Tibial artery (tissue), 4 donors: ENCODE results near the gene RILP.
A peak's percentile ranks its signal among the peaks of the same experiment; 100 is the strongest.
"Not testable (repeated sequence)": the region's sequence is repeated elsewhere in the genome, so short reads cannot be mapped to it uniquely, and the experiment has no call there.

Source experiments
- DNase-seq, 2 donors: peaks; one replicate each; pipeline ENCODE4 v3.0.0-alpha.2; 2019
- H3K27ac ChIP-seq, 2 donors: fragments of 200-600 bp; sonication (generic) in 1 of 2; 1 replicate in 1 of 2; 2 replicates in 1 of 2; pipeline ENCODE4 v1.5.1; 2018 to 2019; ENCODE audit warnings: mild to moderate bottlenecking in 1 of 2
- H3K27me3 ChIP-seq, 2 donors: fragments of 200-600 bp; sonication (generic) in 1 of 2; one replicate each; pipeline versions ENCODE4 v1.5.1 to v1.6.0; 2016 to 2019
- H3K36me3 ChIP-seq, 3 donors: fragments of 200-600 bp; sonication (generic) in 2 of 3; one replicate each; pipeline ENCODE4 v1.5.1; 2016 to 2019; ENCODE audit warnings: mild to moderate bottlenecking in 2 of 3
- H3K4me1 ChIP-seq, 4 donors: fragments of 200-600 bp; sonication (generic) in 2 of 4; 1 replicate in 3 of 4; 2 replicates in 1 of 4; pipeline ENCODE4 v1.5.1; 2016 to 2019
- H3K4me3 ChIP-seq, 2 donors: fragments of 200-600 bp; sonication (generic) in 1 of 2; 1 replicate in 1 of 2; 2 replicates in 1 of 2; pipeline ENCODE4 v1.5.1; 2018 to 2019; ENCODE audit warnings: mild to moderate bottlenecking in 2 of 2
- H3K9me3 ChIP-seq, 3 donors: fragments of 200-600 bp; sonication (generic) in 1 of 3; one replicate each; pipeline ENCODE4 v1.5.1; 2016 to 2019
- intact Hi-C: fragments of 100-400 bp; cut with DNase I; formaldehyde crosslinking; loops from one replicate; pipeline ENCODE4 v1.15.0; 2023; ENCODE audit warnings: low total_unique reads
- TF ChIP-seq, protein P1 (sequence below), 2 experiments: fragments of 200-600 bp in 1 of 2; fragments of 450-650 bp in 1 of 2; IDR thresholded peaks; one replicate each; pipeline ENCODE4 v1.5.1; 2017 to 2019; ENCODE audit warnings: antibody characterized with exemption in 2 of 2, mild to moderate bottlenecking in 1 of 2, moderate library complexity in 1 of 2

Gene RILP

DNA sequence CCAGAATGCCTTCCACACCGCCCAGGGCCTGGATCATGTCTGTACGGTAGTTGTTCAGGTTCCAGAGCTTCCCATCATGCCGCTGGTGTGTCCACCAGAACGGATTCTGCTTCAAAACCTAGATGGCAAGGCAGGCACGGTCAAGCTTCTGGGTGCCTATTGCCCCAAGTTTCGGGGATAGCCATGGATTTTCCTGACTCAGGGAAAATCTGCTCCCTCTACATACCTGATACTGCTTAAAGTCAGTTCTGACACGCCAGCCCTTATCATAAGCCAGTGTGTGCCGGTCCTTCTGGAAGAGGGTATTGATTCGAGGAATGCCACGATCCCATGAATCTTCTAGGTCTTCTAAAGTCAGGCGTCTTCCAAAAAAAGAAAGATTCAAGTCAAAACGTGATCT lies 11.4 kb upstream of the RILP start:
- no peak overlapping the region for H3K4me3 ChIP-seq
- intact Hi-C loops, result no loop called here
- no peak for DNase-seq
- H3K36me3 ChIP-seq, result peaks cover 84 to 99% (median 94%) of the 10 kb centered on the region in 3 donors
- no peaks in the 10 kb centered on the region for H3K4me1 ChIP-seq
- TF ChIP-seq, protein P1, sequence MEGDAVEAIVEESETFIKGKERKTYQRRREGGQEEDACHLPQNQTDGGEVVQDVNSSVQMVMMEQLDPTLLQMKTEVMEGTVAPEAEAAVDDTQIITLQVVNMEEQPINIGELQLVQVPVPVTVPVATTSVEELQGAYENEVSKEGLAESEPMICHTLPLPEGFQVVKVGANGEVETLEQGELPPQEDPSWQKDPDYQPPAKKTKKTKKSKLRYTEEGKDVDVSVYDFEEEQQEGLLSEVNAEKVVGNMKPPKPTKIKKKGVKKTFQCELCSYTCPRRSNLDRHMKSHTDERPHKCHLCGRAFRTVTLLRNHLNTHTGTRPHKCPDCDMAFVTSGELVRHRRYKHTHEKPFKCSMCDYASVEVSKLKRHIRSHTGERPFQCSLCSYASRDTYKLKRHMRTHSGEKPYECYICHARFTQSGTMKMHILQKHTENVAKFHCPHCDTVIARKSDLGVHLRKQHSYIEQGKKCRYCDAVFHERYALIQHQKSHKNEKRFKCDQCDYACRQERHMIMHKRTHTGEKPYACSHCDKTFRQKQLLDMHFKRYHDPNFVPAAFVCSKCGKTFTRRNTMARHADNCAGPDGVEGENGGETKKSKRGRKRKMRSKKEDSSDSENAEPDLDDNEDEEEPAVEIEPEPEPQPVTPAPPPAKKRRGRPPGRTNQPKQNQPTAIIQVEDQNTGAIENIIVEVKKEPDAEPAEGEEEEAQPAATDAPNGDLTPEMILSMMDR (IDR thresholded peaks at IDR 0.05), result no peak
- H3K27ac ChIP-seq, result no peak overlapping the region
- H3K27me3 ChIP-seq, result no peaks in the 10 kb centered on the region
- H3K9me3 ChIP-seq, result no peaks in the 10 kb centered on the region

DNA sequence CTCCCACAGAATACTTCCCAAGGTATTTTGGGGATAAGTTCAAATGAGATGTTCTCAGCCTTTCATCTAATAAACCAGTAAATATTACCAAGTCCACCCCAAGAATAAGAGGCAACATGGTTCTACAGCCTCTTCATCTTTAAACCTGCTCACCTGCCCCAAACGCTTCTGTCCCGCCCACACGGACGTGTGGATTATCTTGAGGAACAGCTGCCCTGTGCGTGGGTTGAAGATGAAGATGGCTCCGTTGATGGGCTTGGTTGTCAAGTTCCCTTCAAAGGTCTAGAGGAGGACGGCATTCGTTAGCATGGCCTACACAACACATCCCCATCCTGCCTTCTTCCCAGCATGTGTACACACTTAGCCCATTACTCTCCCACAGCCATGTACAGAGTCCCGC lies 8.4 kb upstream of the RILP start:
- Histone ChIP-seq H3K9me3 (no peaks in the 10 kb centered on the region), H3K27ac (no peak overlapping the region), H3K4me3 (no peak overlapping the region), H3K4me1 (no peaks in the 10 kb centered on the region), H3K36me3 (peaks cover 92 to 100% (median 100%) of the 10 kb centered on the region in 3 donors), H3K27me3 (no peaks in the 10 kb centered on the region)
- no peak for DNase-seq
- intact Hi-C loops, result loop anchor here (10.0 kb wide), 2 partner anchors 47 to 377 kb away; partner anchors contain the start of gene DPH1
- TF ChIP-seq, protein P1 (IDR thresholded peaks at IDR 0.05), result no peak

DNA sequence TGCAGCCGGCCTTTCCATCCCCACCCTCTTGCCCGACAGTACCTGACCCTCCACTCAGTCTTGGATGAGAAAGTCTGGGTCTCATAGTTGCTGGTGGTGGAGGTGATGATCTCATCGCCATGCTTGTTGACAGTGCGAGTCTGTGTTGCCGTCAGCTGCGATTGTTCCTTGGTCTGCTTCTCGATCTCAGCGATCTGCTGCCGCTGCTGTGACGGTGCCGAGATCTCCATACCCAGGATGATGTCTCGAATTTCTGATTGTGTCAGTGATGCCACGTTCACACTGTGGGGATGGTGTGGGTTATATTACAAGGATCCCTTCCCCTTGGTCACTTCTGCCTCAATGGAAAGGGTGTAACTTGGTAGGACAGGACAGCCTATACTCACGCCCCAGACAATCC lies 4.1 kb upstream of the RILP start:
- Histone ChIP-seq H3K4me3 (no peak overlapping the region), H3K27me3 (no peaks in the 10 kb centered on the region), H3K4me1 (peaks cover 0 to 19% (median 13%) of the 10 kb centered on the region in 4 donors), H3K36me3 (peaks cover 82 to 89% (median 83%) of the 10 kb centered on the region in 3 donors), H3K9me3 (no peaks in the 10 kb centered on the region), H3K27ac (no peak overlapping the region)
- intact Hi-C loops, result loop anchor here (10.0 kb wide), 2 partner anchors 51 to 381 kb away; partner anchors contain the start of gene DPH1
- TF ChIP-seq, protein P1 (IDR thresholded peaks at IDR 0.05), result no peak
- DNase-seq, result no peak

DNA sequence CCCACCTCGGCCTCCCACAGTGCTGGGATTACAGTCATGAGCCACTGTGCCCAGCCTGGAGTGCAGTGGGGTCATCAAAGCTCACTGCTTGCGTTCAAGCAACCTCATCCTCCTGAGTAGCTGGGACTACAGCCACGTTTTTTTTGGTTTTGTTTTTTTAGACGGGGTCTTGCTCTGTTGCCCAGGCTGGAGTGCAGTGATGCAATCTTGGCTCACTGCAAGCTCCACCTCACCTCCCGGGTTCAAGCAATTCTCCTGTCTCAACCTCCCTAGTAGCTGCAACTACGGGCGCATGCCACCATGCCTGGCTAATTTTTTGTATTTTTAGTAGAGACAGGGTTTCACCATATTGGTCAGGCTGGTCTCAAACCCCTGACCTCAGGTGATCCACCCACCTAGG lies 3.1 kb upstream of the RILP start:
- Histone ChIP-seq H3K4me1 (peaks cover 0 to 28% (median 21%) of the 10 kb centered on the region in 4 donors), H3K36me3 (peaks cover 73 to 80% (median 74%) of the 10 kb centered on the region in 3 donors)
- not testable (repeated sequence) for DNase-seq, H3K27ac ChIP-seq, H3K4me3 ChIP-seq, H3K27me3 ChIP-seq, H3K9me3 ChIP-seq
- intact Hi-C loops, result loop anchor here (10.0 kb wide), 2 partner anchors 52 to 382 kb away; partner anchors contain the start of gene DPH1

DNA sequence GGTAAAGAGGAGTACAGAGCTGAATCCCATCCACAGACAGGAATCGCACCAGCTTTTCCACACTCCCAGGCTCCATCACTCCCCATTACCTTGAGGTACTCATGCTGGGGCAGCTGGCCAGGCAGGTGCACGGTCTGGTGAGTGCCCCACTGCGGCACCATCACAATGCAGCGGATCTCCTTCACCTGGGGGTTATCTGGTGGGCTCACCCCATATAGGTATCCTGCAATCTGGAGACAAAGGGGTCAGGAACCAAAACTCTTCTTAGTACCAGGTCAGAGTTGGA lies 1.8 kb upstream of the RILP start:
- H3K27me3 ChIP-seq, result no peaks in the 10 kb centered on the region
- peak overlapping the region in 1 of 2 donors; percentile 95 for H3K27ac ChIP-seq
- peaks cover 0 to 34% (median 26%) of the 10 kb centered on the region in 4 donors for H3K4me1 ChIP-seq
- TF ChIP-seq, protein P1 (IDR thresholded peaks at IDR 0.05), result no peak
- peaks cover 61 to 67% (median 61%) of the 10 kb centered on the region in 3 donors for H3K36me3 ChIP-seq
- H3K4me3 ChIP-seq, result no peak overlapping the region
- no peaks in the 10 kb centered on the region for H3K9me3 ChIP-seq
- intact Hi-C loops, result loop anchor here (10.0 kb wide), 2 partner anchors 53 to 383 kb away; partner anchors contain the start of gene DPH1
- DNase-seq, result no peak

DNA sequence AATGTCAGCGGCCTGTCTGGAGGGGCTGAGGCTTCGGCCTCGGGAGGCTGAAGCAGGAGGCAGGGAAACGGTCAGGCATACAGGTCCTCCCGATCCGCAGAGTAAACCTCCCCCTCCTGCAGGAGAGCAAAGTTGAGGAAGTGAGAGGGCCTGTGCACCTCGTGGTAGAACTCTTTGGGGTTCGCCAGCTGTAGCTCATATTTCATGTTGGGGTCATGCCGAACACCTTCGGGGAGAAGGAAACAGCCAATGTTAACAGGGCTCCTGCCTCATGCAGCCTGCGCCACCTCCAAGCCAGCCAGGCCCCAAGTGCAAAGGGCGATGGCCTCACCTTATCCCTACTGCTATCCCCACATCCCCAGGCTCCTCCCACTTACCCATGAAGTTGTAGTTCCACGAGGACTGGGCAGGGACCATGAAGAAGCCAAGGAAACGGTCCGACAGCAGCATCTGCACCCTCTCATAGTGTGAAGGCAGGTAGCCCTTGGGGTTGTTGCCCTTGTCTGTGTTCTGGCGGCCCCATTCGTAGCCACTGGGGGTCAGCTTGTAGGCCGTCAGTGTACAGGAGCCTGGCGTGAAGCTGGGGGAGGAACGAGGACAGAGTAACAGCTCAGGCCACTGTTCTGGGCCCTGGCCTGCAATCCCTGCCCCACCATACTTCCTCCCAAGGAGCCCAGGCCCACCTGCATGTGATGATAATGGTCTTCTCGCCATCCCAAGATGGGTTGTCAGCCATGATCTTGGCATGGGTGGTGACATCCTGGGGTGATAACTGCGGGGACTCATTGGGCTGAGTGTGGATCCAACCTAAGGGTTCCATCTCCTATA lies 1.3 kb upstream of the RILP start:
- H3K4me1 ChIP-seq, result peaks cover 0 to 34% (median 26%) of the 10 kb centered on the region in 4 donors
- H3K27me3 ChIP-seq, result no peaks in the 10 kb centered on the region
- intact Hi-C loops, result loop anchor here (10.0 kb wide), 2 partner anchors 54 to 384 kb away; partner anchors contain the start of gene DPH1
- no peaks in the 10 kb centered on the region for H3K9me3 ChIP-seq
- DNase-seq, result no peak
- TF ChIP-seq, protein P1 (IDR thresholded peaks at IDR 0.05), result no peak
- no peak overlapping the region for H3K4me3 ChIP-seq
- peaks cover 55 to 61% (median 56%) of the 10 kb centered on the region in 3 donors for H3K36me3 ChIP-seq
- H3K27ac ChIP-seq, result peak overlapping the region; percentile 95 to 96
